ENCODE data around the gene GAREM1. TPM values are rescaled to one million over a fixed set of nuclear protein-coding genes. Genes with fewer than 3 reads are reported as not detected.

Gene GAREM1
- total and polyA plus RNA-seq, 2 of the 8 experiments (the other 6 are each of a cell fraction or from before 2014, with no cell fraction given) = 3.6 to 9.2 TPM

DNA sequence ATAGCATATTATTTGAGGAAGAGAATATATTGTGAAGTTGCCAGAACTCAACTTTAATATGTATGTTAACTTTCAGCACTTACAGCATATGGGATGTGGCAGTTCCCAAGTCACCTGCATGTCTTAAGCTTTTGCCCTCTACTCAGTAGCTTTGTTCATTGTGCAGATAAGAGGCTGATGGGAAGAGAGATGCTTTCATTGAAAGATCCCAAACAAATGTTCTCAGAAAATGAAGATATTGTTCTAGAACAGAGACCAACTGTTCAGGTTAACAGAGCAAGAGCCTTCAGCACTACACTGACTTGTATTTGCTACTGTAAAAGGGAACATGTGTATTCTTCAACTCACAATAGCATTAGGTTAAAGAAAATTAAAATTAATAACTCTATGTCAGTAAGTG lies 28.1 kb downstream of the GAREM1 start (continued):
- no peak for TF ChIP-seq POLR2A (IDR thresholded peaks at IDR 0.05; ENCODE audit: control extremely low read depth in 1 of 2, low read depth in 2 of 2, low read length in 2 of 2)
- no peak for TF ChIP-seq EP300 (IDR thresholded peaks at IDR 0.05; ENCODE audit: borderline replicate concordance in 1 of 2, low read depth in 2 of 2, low read length in 2 of 2)

Data from H1 (cell line).